ENCODE results near the gene ZNF407.

ZNF407 gene

GRCh38 chr18:75112186-75113096, 514.8 kb downstream of the ZNF407 start:
- no peak for DNase-seq

GRCh38 chr18:75113455-75113854, 515.8 kb downstream of the ZNF407 start:
- no peak for DNase-seq

DNA sequence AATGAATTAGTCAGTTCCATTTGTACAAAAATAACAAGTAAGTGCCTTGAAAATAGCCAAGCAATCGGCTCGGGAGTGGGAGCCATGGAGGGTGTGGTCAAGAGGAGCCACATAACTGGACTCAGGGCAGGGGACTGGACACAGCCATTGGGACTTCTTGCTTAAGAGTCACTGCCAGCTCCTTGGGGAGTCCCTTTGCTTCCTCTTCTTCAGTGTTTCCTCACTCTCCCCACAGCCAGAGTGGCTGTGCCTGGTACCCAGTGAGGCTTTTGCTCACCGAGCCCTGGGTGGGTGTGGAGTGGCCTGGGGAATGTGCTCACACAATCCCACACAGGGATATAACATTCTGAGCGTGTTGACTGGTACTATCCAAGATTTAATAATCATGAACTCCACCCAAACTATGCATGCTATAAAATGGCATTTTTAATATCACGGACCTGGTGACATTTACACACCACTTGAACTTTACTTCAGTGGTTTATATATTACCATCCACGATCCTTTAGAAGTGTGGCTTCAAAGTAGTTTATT, 516.6 kb downstream of the ZNF407 start:
- DNase-seq = no peak

All from anterior cingulate cortex (tissue), 58 donors.